Measurements from ENCODE around the gene TRAPPC1. TPM values are rescaled to one million over a fixed set of nuclear protein-coding genes. Genes with fewer than 3 reads are reported as not detected.

The TRAPPC1 gene
- total and polyA plus RNA-seq, 2 experiments from 2014 or later: 45.2 to 234 TPM

- Mint-ChIP-seq H3K27ac (no peak overlapping the region), H3K4me3 (no peak overlapping the region; the same call in 2 of the 3 replicates), H3K9me3 (no peaks in the 10 kb centered on the region), H3K27me3 (ENCODE audit: insufficient read depth, low read depth, poor library complexity) (peaks cover 7% of the 10 kb centered on the region), H3K36me3 (ENCODE audit: low read depth) (peaks cover 5% of the 10 kb centered on the region; the same call in 2 of the 3 replicates), H3K4me1 (no peaks in the 10 kb centered on the region; the same call in 2 of the 3 replicates)
- peaks cover 31% of the 10 kb centered on the region for H3K4me1 ChIP-seq (ENCODE audit: insufficient read depth)
- no peak overlapping the region for H3K4me3 ChIP-seq
- no peak for TF ChIP-seq CREB1 (CRISPR knock-in tag; IDR thresholded peaks at IDR 0.05; ENCODE audit: low read depth)
- no peak for TF ChIP-seq ZNF331 (CRISPR knock-in tag; IDR thresholded peaks at IDR 0.05; ENCODE audit: low read depth)
- TF ChIP-seq EZH2phosphoT487 (IDR thresholded peaks at IDR 0.05; ENCODE audit: unreplicated experiment): no peak
- no peak for TF ChIP-seq ETS1 (IDR thresholded peaks at IDR 0.05)
- no peak for TF ChIP-seq ZNF462 (CRISPR knock-in tag; IDR thresholded peaks at IDR 0.05)
- no peak for TF ChIP-seq EZH2 (IDR thresholded peaks at IDR 0.05; ENCODE audit: low read depth, unreplicated experiment)
- no peak for TF ChIP-seq NANOG (IDR thresholded peaks at IDR 0.05; ENCODE audit: borderline replicate concordance)
- no peak for TF ChIP-seq ZNF114 (CRISPR knock-in tag; IDR thresholded peaks at IDR 0.05)
- no peak for TF ChIP-seq JUNB (IDR thresholded peaks at IDR 0.05; ENCODE audit: unreplicated experiment)
- TF ChIP-seq CTCF (conservative IDR thresholded peaks at IDR 0.05; ENCODE audit: low read depth in 2 of 2): no peak; a peak in 1 of 4 replicates
- TF ChIP-seq REST (IDR thresholded peaks at IDR 0.05; ENCODE audit: unreplicated experiment): no peak
- no peak for TF ChIP-seq POLR2AphosphoS5 (IDR thresholded peaks at IDR 0.05; ENCODE audit: low read depth)
- TF ChIP-seq STAT1 (IDR thresholded peaks at IDR 0.05; ENCODE audit: unreplicated experiment): no peak
- 0 out of 2 replicates have a peak, but pooled peaks cover 3% of the 10 kb centered on the region for H3K36me3 ChIP-seq (ENCODE audit: insufficient read depth)
- no peaks in the 10 kb centered on the region for H3K9me2 ChIP-seq (ENCODE audit: insufficient read depth)
- H3K4me2 ChIP-seq: peak overlapping the region; percentile 88; the same call in 1 of the 2 replicates
- H3F3A ChIP-seq (replicated peaks; ENCODE audit: low read depth): peaks cover 8% of the 10 kb centered on the region
- H3K27ac ChIP-seq (ENCODE audit: low read depth): no peak overlapping the region
- no peak overlapping the region for H2AFZ ChIP-seq
- DNase-seq (ENCODE audit: low spot score): peak; percentile 62
- ATAC-seq: peak; percentile 47
- H4K20me1 ChIP-seq (replicated peaks; ENCODE audit: insufficient read depth): no peaks in the 10 kb centered on the region
- H3K79me2 ChIP-seq (replicated peaks; ENCODE audit: insufficient read depth): no peaks in the 10 kb centered on the region
- peaks cover 37% of the 10 kb centered on the region for H3K27me3 ChIP-seq (ENCODE audit: insufficient read depth)
Measured at GRCh38 chr17:7889166-7889955, 42.4 kb downstream of the TRAPPC1 start.

Data from GM23338 (cell line).